GM06990 (cell line): Measurements from ENCODE around the gene KLK3.

Experiments used
- DNase-seq: peaks from one replicate; pipeline ENCODE4 v3.0.0-alpha.2; 2011; ENCODE audit not compliant: insufficient read length; ENCODE audit errors: extremely low read depth
- H3K27me3 ChIP-seq: replicated peaks from 2 replicates; pipeline ENCODE4 v1.6.0; 2011; ENCODE audit warnings: low read length; ENCODE audit not compliant: control insufficient read depth, insufficient read depth
- H3K36me3 ChIP-seq: 2 replicates; pipeline ENCODE4 v1.5.1; 2011; ENCODE audit warnings: low read length; ENCODE audit not compliant: control insufficient read depth, insufficient read depth
- H3K4me3 ChIP-seq: replicated peaks from 2 replicates; pipeline ENCODE4 v1.5.1; 2011; ENCODE audit warnings: low read depth, mild to moderate bottlenecking, control low read depth, low read length
- TF ChIP-seq, protein P1 (sequence below): IDR thresholded peaks from 2 replicates; pipeline ENCODE4 v1.5.1; 2011; ENCODE audit warnings: low read length, control low read depth, mild to moderate bottlenecking, inconsistent platforms; ENCODE audit not compliant: insufficient read depth, poor library complexity, severe bottlenecking

The KLK3 gene

DNA sequence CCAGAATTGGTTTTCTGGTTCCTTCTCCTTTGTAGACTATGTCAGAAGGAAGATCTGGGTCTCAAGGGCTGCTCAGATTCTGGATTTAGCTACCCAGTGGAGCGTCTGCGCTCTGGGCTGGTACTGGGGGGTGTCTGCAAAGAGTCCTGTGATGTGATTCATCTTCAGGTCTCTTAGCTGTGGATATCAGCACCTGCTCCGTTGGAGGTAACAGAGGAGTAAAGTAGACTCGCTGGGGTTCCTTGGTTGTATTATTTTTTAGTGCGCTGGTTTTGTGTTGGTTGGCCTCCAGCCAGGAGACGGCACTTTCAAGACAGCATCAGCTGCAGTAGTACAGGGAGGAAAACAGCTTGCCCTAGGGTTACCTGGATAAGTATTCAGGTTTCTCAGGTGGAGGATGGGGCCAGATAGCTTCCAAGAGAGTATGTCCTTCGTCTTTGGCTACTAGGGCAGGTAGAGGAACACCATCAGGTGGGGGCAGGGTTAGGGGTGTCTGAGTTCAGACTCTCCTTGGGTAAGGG, 11.0 kb upstream of the KLK3 start:
- peaks cover 1% of the 10 kb centered on the region; the same call in 1 of the 2 replicates for H3K27me3 ChIP-seq
- DNase-seq, result no peak
- no peaks in the 10 kb centered on the region for H3K36me3 ChIP-seq
- TF ChIP-seq, protein P1, sequence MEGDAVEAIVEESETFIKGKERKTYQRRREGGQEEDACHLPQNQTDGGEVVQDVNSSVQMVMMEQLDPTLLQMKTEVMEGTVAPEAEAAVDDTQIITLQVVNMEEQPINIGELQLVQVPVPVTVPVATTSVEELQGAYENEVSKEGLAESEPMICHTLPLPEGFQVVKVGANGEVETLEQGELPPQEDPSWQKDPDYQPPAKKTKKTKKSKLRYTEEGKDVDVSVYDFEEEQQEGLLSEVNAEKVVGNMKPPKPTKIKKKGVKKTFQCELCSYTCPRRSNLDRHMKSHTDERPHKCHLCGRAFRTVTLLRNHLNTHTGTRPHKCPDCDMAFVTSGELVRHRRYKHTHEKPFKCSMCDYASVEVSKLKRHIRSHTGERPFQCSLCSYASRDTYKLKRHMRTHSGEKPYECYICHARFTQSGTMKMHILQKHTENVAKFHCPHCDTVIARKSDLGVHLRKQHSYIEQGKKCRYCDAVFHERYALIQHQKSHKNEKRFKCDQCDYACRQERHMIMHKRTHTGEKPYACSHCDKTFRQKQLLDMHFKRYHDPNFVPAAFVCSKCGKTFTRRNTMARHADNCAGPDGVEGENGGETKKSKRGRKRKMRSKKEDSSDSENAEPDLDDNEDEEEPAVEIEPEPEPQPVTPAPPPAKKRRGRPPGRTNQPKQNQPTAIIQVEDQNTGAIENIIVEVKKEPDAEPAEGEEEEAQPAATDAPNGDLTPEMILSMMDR, result no peak
- no peak overlapping the region for H3K4me3 ChIP-seq

DNA sequence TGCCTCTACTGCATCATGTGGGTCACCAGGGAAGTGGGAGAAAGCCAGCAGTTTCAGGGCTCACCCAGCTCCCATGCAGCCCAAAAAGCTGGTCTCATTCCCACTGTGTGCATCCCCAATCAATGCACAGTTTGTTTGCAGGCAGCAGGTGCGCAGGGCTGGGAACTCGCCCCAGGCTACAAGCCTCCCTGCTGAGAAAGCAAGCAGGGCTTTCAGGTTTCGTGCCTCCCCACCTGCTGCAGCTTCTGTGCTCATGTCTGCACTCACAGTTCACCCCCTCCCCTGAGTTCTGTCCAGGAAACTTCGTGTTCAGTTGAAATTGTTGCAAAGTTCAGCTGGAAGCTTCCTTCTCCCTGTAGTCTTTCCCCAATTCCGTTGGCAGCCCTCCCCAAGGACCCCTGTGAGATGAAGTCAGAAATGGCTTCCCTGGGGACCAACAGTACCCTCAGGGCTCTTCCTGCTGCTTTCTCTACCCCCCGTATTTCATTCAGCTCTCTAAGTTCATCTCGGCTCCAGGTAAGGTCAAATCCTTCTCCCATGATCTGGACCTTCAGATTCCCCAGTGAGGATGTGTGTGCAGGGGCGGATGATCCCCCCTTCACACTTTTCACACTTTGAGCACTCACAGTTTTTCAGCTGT, 10.3 kb upstream of the KLK3 start:
- TF ChIP-seq, protein P1, result no peak
- DNase-seq, result no peak
- H3K36me3 ChIP-seq, result no peaks in the 10 kb centered on the region
- peaks cover 1% of the 10 kb centered on the region for H3K27me3 ChIP-seq
- H3K4me3 ChIP-seq, result no peak overlapping the region

DNA sequence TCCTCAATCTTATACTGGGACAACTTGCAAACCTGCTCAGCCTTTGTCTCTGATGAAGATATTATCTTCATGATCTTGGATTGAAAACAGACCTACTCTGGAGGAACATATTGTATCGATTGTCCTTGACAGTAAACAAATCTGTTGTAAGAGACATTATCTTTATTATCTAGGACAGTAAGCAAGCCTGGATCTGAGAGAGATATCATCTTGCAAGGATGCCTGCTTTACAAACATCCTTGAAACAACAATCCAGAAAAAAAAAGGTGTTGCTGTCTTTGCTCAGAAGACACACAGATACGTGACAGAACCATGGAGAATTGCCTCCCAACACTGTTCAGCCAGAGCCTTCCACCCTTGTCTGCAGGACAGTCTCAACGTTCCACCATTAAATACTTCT, 4.0 kb upstream of the KLK3 start:
- H3K27me3 ChIP-seq, result no peaks in the 10 kb centered on the region; the same call in 1 of the 2 replicates
- TF ChIP-seq, protein P1, result no peak
- no peak for DNase-seq
- H3K36me3 ChIP-seq, result no peaks in the 10 kb centered on the region
- no peak overlapping the region for H3K4me3 ChIP-seq

DNA sequence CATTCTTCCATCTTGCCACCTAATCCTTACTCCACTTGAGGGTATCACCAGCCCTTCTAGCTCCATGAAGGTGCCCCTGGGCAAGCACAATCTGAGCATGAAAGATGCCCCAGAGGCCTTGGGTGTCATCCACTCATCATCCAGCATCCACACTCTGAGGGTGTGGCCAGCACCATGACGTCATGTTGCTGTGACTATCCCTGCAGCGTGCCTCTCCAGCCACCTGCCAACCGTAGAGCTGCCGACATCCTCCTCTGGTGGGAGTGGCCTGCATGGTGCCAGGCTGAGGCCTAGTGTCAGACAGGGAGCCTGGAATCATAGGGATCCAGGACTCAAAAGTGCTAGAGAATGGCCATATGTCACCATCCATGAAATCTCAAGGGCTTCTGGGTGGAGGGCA, 3.1 kb upstream of the KLK3 start:
- no peak for DNase-seq
- Histone ChIP-seq H3K4me3 (no peak overlapping the region), H3K27me3 (no peaks in the 10 kb centered on the region; the same call in 1 of the 2 replicates), H3K36me3 (no peaks in the 10 kb centered on the region)
- TF ChIP-seq, protein P1, result no peak

DNA sequence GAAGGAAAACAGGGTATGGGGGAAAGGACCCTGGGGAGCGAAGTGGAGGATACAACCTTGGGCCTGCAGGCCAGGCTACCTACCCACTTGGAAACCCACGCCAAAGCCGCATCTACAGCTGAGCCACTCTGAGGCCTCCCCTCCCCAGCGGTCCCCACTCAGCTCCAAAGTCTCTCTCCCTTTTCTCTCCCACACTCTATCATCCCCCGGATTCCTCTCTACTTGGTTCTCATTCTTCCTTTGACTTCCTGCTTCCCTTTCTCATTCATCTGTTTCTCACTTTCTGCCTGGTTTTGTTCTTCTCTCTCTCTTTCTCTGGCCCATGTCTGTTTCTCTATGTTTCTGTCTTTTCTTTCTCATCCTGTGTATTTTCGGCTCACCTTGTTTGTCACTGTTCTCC, 2.7 kb downstream of the KLK3 start:
- no peaks in the 10 kb centered on the region; the same call in 1 of the 2 replicates for H3K27me3 ChIP-seq
- TF ChIP-seq, protein P1, result no peak
- DNase-seq, result no peak

More for the DNA sequence above, 2.7 kb downstream of the KLK3 start:
- Histone ChIP-seq H3K36me3 (no peaks in the 10 kb centered on the region), H3K4me3 (no peak overlapping the region)
